Activated CD4-positive, alpha-beta T cell treated with anti-CD3 and anti-CD28 coated beads, Interleukin-2, amount 50 U/mL, for 4 hours (primary cell): ENCODE results near the gene PPP2R1B.
"Not testable (repeated sequence)": the region's sequence is repeated elsewhere in the genome, so short reads cannot be mapped to it uniquely, and the experiment has no call there.

Experiments
- DNase-seq, 2 experiments: peaks; one replicate each; pipeline ENCODE4 v3.0.0-alpha.2; 2020

PPP2R1B gene

GRCh38 chr11:111724615-111725129, 41.5 kb downstream of the PPP2R1B start:
- no peak for DNase-seq

GRCh38 chr11:111723595-111723994, 42.6 kb downstream of the PPP2R1B start:
- DNase-seq = no peak

DNA sequence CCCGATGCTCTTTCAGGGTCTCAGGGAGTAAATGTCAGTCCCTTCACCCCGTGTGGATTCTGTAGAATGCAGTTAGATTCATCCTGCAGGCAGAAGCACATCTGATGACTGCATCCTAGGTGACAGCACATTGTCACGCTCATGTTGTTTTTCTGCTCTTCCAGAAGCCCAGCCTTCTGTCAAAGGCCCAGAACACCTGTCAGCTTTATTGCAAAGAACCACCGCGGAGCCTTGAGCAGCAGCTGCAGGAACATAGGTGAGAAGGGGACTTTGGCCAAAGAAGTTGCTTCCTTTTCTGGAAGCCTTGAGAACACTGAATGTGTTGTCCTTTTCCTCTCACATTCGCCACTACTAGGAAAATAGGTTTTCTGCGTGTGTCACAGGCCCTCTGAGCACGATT, 43.7 kb downstream of the PPP2R1B start:
- no peak for DNase-seq

DNA sequence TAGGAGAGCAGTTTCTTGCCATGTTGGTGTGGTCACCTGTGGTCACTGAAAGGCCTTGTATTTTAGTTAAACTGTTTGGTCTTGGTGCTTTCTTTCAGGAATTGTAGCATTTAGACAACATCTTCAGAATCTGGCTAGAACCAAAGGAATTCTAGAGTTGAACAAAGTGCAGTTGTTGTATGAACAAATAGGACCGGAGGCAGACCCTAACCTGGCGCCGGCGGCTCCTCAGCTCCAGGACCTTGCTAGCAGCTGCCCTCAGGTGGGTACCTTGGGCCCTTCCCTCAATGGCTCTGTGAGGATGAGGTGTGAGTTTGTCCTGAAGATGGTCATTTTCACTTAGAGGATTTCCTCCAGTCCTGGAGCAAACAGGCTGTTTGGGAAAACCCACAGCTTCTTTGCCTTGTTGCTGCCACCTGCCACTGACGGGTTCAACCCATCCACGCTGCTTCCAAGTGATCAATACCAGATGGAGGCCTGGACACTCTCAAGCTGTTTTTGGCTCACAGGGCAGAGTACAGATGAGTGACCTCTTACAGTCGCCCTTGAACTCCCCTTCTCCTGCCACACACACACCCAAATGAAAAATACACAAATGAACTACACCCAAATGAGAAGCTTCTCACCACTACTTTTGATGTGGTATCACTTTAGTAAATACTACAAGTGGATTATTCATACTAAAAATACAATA, 45.2 kb downstream of the PPP2R1B start:
- DNase-seq = no peak

- DNase-seq = no peak
These were observed 46.8 kb downstream of the PPP2R1B start for GRCh38 chr11:111719379-111719778.

DNA sequence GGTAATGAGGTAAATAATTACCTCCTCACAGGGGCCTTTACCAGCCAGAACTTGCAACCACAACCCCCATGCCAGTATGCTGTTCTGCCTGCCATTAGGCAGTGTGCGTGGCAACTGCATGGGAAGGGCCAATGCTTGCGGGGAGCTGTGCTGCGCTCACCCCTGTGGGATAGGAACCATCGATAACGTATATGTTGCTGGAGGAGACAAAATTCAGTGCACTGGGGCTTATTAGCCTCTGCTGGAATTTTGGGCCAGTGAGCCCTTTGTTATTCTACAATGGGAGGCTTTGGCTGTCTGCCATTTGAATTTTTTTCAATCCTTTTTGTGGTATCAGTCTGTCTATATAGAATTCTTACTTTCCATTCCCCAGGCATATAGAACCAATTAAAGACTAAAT, 47.3 kb downstream of the PPP2R1B start:
- no peak for DNase-seq

GRCh38 chr11:111718436-111718835, 47.8 kb downstream of the PPP2R1B start:
- DNase-seq = no peak

DNA sequence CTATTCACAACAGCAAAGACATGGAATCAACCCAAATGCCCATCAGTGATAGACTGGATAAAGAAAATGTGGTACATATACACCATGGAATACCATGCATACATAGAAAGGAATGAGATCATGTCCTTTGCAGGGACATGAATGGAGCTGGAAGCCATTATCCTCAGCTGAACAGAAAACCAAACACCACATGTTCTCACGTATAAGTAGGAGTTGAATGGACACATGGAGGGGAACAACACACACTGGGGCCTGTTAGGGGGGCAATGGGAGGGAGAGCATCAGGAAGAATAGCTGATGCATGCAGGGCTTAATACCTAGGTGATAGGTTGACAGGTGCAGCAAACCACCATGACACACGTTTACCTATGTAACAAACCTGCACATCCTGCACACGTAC, 48.5 kb downstream of the PPP2R1B start:
- DNase-seq = not testable (repeated sequence)

DNA sequence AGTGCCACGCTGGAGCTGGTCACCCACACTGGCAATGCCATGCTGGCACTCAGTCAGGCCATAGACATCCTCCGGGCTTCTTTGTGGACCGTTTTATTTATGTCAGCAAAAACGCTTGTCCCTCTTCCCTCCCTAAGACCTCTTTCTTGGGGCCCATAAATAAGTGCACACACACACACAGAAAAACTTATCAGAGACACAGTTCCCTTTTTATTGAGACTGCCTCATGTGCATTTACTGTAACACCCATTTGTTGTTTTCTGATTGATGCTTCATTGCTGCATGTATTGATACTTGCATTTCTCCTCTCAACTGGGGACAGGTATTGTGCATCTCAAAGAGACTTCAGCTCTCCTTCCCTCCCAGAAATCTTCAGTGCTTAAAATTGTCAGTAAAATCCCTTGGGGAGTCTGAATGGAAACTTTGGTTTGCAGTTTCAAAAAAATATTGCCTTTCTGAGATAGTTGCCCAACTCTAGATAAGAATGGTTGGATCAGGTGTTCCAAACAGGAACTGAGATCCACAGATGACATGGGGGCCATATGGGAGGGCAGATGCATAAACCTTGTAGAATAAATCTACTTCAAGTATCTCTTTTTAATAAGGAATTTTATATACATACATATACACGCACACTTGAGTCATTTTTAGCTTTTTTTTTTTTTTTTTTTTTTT, 50.9 kb downstream of the PPP2R1B start:
- no peak for DNase-seq

DNA sequence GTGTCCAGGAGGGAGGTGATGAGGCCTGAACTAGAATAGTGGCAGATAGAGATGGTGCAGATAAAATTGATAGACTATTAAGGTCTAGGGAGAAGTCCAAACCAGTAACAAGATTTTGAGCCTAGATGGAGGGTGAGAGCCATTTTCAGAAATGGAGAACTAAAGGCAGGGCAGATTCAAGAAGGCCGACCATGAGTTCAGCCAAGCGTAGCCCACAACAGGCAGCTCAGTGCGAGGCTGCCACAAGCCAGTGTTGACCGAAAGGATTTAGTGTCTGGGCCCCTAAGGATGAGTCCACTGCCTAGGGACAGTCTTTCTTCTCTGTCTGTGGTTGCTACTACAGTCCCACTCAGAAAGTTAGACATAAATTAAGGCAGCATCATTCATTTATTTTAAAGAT, 51.7 kb downstream of the PPP2R1B start:
- no peak for DNase-seq

- no peak for DNase-seq
These were observed 58.5 kb downstream of the PPP2R1B start for GRCh38 chr11:111707691-111708067.

- no peak for DNase-seq
These were observed 59.0 kb downstream of the PPP2R1B start for GRCh38 chr11:111707039-111707690.

DNA sequence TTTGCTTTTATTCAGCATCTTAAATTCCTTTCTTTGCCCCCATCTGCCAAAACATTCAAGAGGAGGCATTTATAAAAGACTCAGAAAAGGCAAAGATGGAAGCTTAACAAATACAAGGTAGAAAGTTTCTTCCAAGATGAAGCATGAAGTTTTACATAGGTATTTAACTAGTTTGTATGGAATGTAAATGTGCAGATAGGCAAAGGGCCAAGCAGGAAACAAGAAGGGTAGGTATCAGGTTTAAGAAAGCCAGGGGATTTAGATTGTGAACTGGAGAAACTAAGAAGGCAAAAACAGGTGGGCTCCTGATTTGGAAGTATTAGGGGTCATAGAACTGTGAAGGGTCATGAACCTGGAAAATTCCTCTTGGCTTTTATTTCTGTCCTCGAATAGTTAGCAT, 62.6 kb downstream of the PPP2R1B start:
- no peak for DNase-seq

DNA sequence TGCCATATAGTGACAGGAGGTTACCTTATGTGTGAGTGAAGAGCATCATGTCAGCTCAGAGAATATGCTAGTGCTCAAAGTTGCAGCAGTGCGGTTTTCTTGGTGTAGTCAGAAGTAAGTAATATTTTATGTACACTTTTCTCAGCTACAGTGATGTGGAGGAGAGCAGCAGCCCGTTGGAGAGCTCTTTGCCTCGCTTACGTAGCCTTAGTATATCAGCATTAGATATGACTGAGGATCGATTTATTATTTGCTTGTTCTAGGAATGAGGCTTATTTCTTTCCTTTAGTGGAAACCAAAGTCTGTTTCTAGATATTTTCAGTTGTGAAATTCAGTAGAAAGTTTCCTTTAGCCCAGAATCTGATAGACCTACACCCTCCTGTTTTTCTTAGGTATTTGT, 63.6 kb downstream of the PPP2R1B start:
- DNase-seq = no peak

DNA sequence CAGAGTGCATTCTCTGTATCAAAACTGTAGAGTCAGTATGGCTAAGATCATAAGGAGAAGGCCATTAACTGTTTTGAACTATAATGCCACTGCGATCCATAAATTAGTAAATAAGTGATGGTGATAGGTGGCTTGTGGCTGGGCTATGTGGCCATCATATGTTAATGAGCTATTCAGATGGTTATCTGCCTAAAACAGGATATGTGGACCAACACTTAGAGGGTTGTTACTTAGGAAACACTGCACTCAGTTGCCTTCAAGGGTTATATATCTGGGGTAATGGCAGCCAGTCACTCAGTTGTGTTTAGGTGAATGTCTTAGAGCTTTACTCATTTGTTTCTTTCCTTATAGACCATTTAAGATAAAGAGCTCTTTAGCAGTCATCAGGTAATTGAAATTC, 66.0 kb downstream of the PPP2R1B start:
- no peak for DNase-seq

DNA sequence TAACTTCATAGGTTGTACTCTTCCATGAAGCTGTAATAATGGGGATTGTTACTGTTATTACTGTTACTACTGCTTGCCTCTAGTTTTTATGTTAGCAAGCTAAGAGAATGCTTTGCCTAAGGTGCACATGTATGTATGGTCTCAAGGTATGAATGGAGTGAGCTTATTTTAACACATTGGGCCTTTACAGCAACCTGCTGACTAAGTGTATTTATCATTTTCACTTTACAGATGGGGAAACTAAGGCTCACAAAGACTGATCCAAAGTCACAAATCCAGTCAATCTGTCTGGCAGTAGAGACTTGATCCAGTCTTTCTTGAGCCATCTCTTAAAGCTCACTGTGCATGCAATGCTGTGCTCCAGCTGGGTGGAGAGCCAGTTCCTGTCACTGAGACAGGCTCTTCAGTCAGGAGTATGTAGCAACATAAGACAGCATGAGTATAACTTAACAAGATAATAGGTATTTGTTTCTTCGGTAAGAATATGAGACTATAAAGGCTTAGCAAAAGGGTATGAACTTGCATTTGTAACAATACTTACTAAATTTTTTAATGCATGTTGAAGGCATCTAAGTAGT, 66.5 kb downstream of the PPP2R1B start:
- no peak for DNase-seq

DNA sequence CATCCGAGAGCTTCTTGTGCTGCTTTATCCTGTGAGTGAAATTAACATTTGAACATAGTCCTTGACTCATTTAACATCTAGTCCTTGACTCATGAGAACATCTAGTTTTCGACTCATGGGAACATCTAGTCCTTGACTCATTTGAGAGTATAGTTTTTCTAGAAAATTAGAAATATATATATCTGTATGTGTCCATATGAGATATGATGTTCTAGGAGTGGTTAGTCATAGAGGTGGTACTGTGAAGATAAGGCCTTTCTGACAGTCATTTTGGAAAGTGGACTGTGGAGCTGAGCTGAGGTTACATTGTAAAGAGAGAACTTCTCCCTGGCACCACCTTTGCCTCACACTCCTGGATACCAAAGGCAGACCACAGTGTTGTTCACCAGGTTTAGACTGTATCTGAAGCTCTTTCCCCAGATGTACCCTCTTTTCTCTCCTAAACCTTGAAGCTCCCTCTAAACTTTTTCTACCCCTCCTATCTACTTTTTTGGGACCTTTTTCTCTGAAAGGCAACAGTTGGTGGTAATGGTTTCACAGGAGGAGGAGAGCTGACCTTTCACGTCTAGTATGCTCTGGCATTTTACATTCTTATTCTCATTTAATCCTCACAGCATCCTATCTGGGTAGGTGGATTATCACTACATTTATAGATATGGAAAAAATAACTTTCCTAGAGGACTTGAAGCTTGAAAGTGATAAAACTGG, 67.2 kb downstream of the PPP2R1B start:
- no peak for DNase-seq

DNA sequence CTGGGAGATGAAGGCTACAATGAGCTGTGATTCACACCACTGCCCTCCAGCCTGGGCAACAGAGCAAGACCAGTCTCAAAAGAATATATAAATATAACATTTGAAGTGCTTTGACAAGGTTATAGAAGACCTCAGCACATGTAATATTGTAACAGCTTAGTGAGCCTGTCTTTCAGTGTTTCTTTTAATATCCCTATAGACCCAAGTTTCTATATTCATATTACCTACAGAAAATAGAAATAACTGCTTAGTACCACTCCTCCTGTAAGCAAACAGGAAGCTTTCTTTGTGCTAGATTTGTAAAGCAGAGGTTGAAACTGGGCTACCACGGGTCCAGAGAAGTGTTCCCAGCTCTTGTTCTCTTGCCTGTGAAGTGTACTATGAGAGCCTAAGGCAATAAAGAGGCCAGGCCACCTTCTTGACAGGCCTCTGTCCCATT, 68.2 kb downstream of the PPP2R1B start:
- DNase-seq = no peak

DNA sequence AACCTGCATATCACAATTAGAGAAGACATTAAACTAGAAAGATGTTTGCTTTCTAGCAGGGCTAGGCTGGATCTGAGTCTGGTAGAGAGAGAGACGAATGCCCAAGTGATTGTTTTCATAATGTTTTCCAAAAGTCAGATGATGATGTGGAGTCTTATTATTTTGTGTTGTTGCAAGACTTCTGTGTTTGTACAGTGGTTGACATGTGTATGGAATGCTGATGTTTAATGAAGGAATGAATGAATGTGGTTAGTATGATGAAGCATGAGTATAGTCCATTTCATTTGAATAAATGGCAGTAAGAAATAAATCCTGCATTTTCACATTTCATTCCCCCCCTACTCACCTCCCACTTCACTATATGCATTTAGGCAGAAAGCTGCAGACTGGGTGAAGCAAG, 69.6 kb downstream of the PPP2R1B start:
- DNase-seq = no peak

GRCh38 chr11:111694851-111695250, 71.3 kb downstream of the PPP2R1B start:
- no peak for DNase-seq

- no peak for DNase-seq
These were observed 72.8 kb downstream of the PPP2R1B start for GRCh38 chr11:111693224-111693937.

DNA sequence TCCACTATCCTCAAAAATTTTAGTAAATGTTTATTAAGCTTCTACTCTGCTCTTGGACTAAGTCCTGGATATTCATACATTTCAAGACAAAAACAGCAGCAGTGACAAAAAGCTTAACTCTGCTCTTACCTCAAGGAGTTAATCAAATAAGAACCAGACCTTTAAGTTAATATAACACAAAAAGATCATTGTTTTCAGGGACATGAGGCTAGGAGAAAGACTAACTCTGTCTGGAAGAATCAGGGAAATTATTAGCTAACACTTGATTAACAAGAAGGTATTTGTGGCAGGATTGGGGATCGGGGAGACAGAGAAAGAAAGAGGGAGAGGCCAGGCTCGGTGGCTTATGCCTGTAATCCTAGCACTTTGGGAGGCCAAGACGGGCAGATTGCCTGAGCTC, 74.4 kb downstream of the PPP2R1B start:
- no peak for DNase-seq
